Vagina (tissue), 2 donors: ENCODE results near the gene MMAA. TPM values are rescaled to one million over a fixed set of nuclear protein-coding genes. Genes with fewer than 3 reads are reported as not detected.

ENCODE experiments used
- DNase-seq, 2 donors: peaks; one replicate each; pipeline ENCODE4 v3.0.0-alpha.2; 2017; ENCODE audit errors: extremely low spot score in 2 of 2
- H3K27ac ChIP-seq: fragments of 200-600 bp; sonication (generic); one replicate; pipeline ENCODE4 v1.5.1; 2019
- H3K27me3 ChIP-seq: fragments of 200-600 bp; sonication (generic); one replicate; pipeline ENCODE4 v1.5.1; 2019
- H3K36me3 ChIP-seq, 2 donors: fragments of 200-600 bp; sonication (generic); one replicate each; pipeline ENCODE4 v1.5.1; 2017 to 2019
- H3K4me1 ChIP-seq: fragments of 200-600 bp; sonication (generic); one replicate; pipeline ENCODE4 v1.5.1; 2019
- H3K4me3 ChIP-seq, 2 donors: fragments of 200-600 bp; sonication (generic); 1 replicate in 1 of 2; 2 replicates in 1 of 2; pipeline ENCODE4 v1.5.1; 2016 to 2019
- H3K9me3 ChIP-seq: fragments of 200-600 bp; sonication (generic); one replicate; pipeline ENCODE4 v1.5.1; 2019
- CTCF ChIP-seq, 3 experiments: fragments of 450-650 bp in 2 of 3; fragments of 200-600 bp in 1 of 3; sonication (generic) in 1 of 3; IDR thresholded peaks; one replicate each; pipeline ENCODE4 v1.5.1; 2017 to 2019; ENCODE audit warnings: antibody characterized with exemption in 3 of 3, mild to moderate bottlenecking in 2 of 3, moderate library complexity in 2 of 3
- POLR2A ChIP-seq, 2 donors: fragments of 450-650 bp; IDR thresholded peaks; one replicate each; pipeline ENCODE4 v1.6.1; 2017; ENCODE audit warnings: antibody characterized with exemption in 2 of 2, mild to moderate bottlenecking in 2 of 2, moderate library complexity in 2 of 2
- POLR2AphosphoS5 ChIP-seq, 2 donors: sonication (generic); formaldehyde crosslinking; IDR thresholded peaks; one replicate each; pipeline ENCODE4 v1.9.0; 2017; ENCODE audit warnings: antibody characterized with exemption in 2 of 2, mild to moderate bottlenecking in 2 of 2, low read depth in 1 of 2; ENCODE audit not compliant: insufficient read depth in 1 of 2
- intact Hi-C: fragments of 100-400 bp; cut with DNase I; formaldehyde crosslinking; loops from one replicate; pipeline ENCODE4 v1.15.1; 2023
- total RNA-seq: library from RNA; depleted of rRNA; stranded (reverse); fragments of >200 nt; gene quantifications from one replicate; pipeline ENCODE4 v1.2.3, GENCODE V29; 2016

MMAA gene
- total RNA-seq, 1 donor from 2014 or later: 3.9 TPM

DNA sequence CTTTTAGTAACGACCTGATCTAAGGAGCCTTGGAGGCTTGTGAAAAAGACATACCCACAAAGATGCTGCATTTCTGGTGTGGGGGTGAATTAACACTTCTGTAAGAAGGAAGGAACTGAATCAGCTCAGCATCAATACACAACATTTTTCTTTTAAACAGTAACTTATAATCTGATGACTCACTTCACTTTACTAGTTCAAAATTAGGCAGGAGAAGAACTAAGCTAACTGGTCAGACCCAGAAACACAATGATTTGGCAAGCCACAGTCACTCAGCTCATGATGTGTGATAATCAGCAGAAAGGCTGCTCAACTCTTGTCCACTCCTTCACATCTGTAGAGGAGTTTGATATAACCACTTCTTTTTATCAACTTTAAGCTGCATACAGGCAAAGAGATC lies 4.6 kb downstream of the MMAA start:
- Histone ChIP-seq H3K27me3 (no peaks in the 10 kb centered on the region), H3K36me3 (no peaks in the 10 kb centered on the region), H3K27ac (no peak overlapping the region), H3K9me3 (no peaks in the 10 kb centered on the region), H3K4me1 (peaks cover 8% of the 10 kb centered on the region), H3K4me3 (no peak overlapping the region)
- TF ChIP-seq CTCF (IDR thresholded peaks at IDR 0.05) (no peak), POLR2AphosphoS5 (IDR thresholded peaks at IDR 0.05; ENCODE audit: insufficient read depth in 1 of 2, low read depth in 1 of 2) (no peak), POLR2A (IDR thresholded peaks at IDR 0.05) (no peak)
- no peak for DNase-seq
- intact Hi-C loops: loop anchor here (10.0 kb wide), 1 partner anchor 111 kb away; no protein-coding TSS in a partner anchor

DNA sequence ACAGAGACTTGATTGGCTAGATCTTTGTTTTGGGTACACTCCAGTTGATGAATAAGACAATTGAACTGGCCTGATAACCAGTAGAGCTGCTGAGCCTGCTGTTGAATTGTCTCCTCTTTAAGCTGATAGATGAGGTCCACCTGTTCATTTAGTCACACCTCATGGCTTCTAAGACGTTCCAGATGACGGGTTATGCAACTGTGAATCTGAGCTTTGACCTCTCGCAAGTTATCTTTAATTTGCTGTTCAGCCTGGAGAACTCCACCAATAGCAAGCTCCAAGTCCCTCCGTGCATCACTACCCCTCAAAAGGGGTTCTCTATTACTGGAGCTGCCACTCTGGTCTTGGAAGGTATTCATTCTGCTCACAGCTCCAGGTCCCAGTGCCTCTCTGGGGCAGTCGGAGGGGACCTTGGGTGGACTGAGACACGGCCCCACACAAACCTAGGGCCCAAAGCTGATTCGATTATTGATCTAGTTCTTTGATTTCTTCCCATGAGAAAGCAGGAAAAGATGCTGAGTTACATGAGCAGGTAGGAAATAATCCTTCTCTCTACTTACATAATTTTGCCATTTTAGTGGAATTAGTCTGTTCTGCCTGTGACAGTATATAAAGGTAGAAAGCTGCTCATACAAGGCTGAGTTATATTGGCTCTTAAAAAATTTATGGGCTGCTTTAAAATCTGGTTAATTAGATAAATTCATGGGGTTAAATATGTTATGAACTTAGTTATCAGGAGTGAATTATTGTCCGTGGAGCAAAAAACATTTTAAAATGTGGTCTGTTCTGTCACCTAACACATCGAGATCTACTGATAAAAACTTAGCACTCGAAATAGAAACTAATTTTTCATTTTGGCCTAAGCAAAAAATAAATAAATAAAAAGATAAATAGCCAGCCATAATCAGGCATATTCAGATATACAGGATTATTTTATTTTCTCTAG lies 6.8 kb downstream of the MMAA start:
- intact Hi-C loops: loop anchor here (10.0 kb wide), 1 partner anchor 109 kb away; no protein-coding TSS in a partner anchor
- no peak for DNase-seq
- no peaks in the 10 kb centered on the region for H3K4me1 ChIP-seq
- TF ChIP-seq CTCF (IDR thresholded peaks at IDR 0.05): no peak
- TF ChIP-seq POLR2AphosphoS5 (IDR thresholded peaks at IDR 0.05; ENCODE audit: insufficient read depth in 1 of 2, low read depth in 1 of 2): no peak
- TF ChIP-seq POLR2A (IDR thresholded peaks at IDR 0.05): no peak
- H3K36me3 ChIP-seq: no peaks in the 10 kb centered on the region
- no peak overlapping the region for H3K27ac ChIP-seq
- no peaks in the 10 kb centered on the region for H3K27me3 ChIP-seq
- no peak overlapping the region for H3K4me3 ChIP-seq
- H3K9me3 ChIP-seq: no peaks in the 10 kb centered on the region

DNA sequence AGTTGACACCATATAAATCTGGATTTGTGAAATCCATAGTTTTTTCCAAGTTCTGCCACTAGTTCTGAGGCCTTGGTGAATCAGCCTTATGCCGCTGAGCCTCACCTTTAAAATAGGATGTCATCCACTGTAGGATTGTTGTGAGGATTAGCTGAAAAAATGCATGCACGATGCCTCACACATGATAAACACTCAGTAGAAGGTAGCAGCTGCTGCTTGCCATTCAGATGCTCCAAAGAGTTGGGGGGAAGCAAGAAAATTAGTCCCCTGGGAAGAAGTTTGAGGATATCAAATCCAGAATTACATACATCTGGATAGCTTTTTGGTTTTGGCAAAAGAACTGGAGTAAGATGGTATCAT lies 7.4 kb downstream of the MMAA start:
- Histone ChIP-seq H3K36me3 (no peaks in the 10 kb centered on the region), H3K9me3 (no peaks in the 10 kb centered on the region), H3K4me1 (no peaks in the 10 kb centered on the region), H3K4me3 (no peak overlapping the region), H3K27me3 (no peaks in the 10 kb centered on the region), H3K27ac (no peak overlapping the region)
- DNase-seq: no peak
- intact Hi-C loops: loop anchor here (10.0 kb wide), 1 partner anchor 108 kb away; no protein-coding TSS in a partner anchor
- TF ChIP-seq CTCF (IDR thresholded peaks at IDR 0.05) (no peak), POLR2A (IDR thresholded peaks at IDR 0.05) (no peak), POLR2AphosphoS5 (IDR thresholded peaks at IDR 0.05; ENCODE audit: insufficient read depth in 1 of 2, low read depth in 1 of 2) (no peak)

- no peak for TF ChIP-seq POLR2AphosphoS5 (IDR thresholded peaks at IDR 0.05; ENCODE audit: insufficient read depth in 1 of 2, low read depth in 1 of 2)
- TF ChIP-seq POLR2A (IDR thresholded peaks at IDR 0.05): no peak
- no peak for TF ChIP-seq CTCF (IDR thresholded peaks at IDR 0.05)
- H3K36me3 ChIP-seq: no peaks in the 10 kb centered on the region
- H3K9me3 ChIP-seq: no peaks in the 10 kb centered on the region
- intact Hi-C loops: no loop called here
- no peak overlapping the region for H3K27ac ChIP-seq
- no peak for DNase-seq
- H3K4me3 ChIP-seq: no peak overlapping the region
- H3K4me1 ChIP-seq: no peaks in the 10 kb centered on the region
- H3K27me3 ChIP-seq: no peaks in the 10 kb centered on the region
Measured at GRCh38 chr4:145635117-145635516, 15.9 kb downstream of the MMAA start.

- TF ChIP-seq POLR2AphosphoS5 (IDR thresholded peaks at IDR 0.05; ENCODE audit: insufficient read depth in 1 of 2, low read depth in 1 of 2): no peak
- TF ChIP-seq POLR2A (IDR thresholded peaks at IDR 0.05): no peak
- TF ChIP-seq CTCF (IDR thresholded peaks at IDR 0.05): no peak
- Histone ChIP-seq H3K36me3 (no peaks in the 10 kb centered on the region), H3K4me3 (no peak overlapping the region), H3K9me3 (no peaks in the 10 kb centered on the region), H3K4me1 (no peaks in the 10 kb centered on the region), H3K27me3 (no peaks in the 10 kb centered on the region), H3K27ac (no peak overlapping the region)
- intact Hi-C loops: no loop called here
- DNase-seq: no peak
Measured at GRCh38 chr4:145635630-145636029, 16.4 kb downstream of the MMAA start.
